Left ventricle myocardium superior (tissue), 1 donor: Measurements from ENCODE around the gene BOC. TPM values are rescaled to one million over a fixed set of nuclear protein-coding genes. Genes with fewer than 3 reads are reported as not detected.

ENCODE experiments used
- ATAC-seq: fragments of 200-7000 bp; cut with Tn5 transposase; one replicate; pipeline ENCODE4 v1.9.1; 2020; ENCODE audit warnings: mild to moderate bottlenecking, moderate library complexity
- DNase-seq: peaks from one replicate; pipeline ENCODE4 v3.0.0-alpha.2; 2020
- intact Hi-C: fragments of 100-400 bp; cut with micrococcal nuclease; formaldehyde crosslinking; loops from one replicate; pipeline ENCODE4 v1.11.0; 2022
- total RNA-seq: library from RNA; stranded (reverse); fragmentation: NEBNext Ultra II Directional; extraction: Animal tissue kit (Norgen Biotek cat#: 25700); gene quantifications from one replicate; pipeline ENCODE4 v1.2.1, GENCODE V29; 2021
- donor health status: DM: no; HTN: yes; CAD: no; lungs with severe emphysema.

The BOC gene
- total RNA-seq, 1 donor from 2014 or later: 5.5 TPM

- ATAC-seq (no peak), DNase-seq (no peak)
- intact Hi-C loops: no loop called here
Measured at GRCh38 chr3:113218681-113219045, 7.3 kb downstream of the BOC start.

GRCh38 chr3:113219605-113220300, 8.4 kb downstream of the BOC start:
- intact Hi-C loops: no loop called here
- DNase-seq (no peak), ATAC-seq (no peak)

GRCh38 chr3:113220721-113221120, 9.4 kb downstream of the BOC start:
- DNase-seq: no peak
- intact Hi-C loops: no loop called here
- ATAC-seq: no peak

- intact Hi-C loops: no loop called here
- no peak for DNase-seq
- ATAC-seq: no peak
Measured at GRCh38 chr3:113221721-113222257, 10.4 kb downstream of the BOC start.

- no peak for DNase-seq
- intact Hi-C loops: no loop called here
- no peak for ATAC-seq
Measured at GRCh38 chr3:113222451-113223086, 11.2 kb downstream of the BOC start.

DNA sequence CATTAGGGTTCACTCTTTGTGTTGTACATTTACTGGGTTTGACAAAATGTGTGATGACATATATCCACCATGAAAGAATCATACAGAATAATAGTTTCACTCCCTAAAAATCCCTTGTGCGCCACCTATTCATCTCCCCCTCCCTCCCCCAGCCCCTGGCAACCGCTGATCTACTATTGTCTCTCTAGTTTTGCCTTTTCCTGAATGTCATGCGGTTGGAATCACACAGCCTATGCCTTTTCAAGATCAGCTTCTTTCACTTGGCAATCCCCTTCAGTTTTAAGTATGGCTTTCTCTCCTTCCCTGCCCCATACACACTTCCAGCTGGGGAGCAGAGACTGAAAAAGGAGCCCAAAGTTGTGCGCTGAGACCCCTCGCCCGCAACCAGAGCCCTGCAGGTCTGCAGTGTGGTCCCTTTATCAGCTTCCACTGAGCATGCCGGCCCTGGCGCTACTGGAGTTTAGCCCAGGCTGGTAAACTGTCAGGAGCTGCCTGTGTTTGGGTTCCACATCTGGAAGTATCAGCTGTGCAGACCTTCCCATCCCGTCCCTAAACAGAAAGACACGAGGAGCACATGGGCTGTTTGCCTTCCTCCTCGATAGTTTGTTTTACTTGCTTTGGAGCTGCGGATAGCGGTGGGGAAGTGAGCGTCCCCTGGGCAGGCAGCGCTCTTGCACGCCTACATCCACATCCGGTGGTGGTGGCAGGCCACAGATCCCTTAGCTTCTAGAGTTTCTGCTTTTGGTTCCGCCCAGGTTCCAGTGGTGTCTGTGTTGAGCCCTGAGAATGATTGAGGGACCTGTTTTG, 12.3 kb downstream of the BOC start:
- DNase-seq (no peak), ATAC-seq (peak; percentile 42)
- intact Hi-C loops: no loop called here

DNA sequence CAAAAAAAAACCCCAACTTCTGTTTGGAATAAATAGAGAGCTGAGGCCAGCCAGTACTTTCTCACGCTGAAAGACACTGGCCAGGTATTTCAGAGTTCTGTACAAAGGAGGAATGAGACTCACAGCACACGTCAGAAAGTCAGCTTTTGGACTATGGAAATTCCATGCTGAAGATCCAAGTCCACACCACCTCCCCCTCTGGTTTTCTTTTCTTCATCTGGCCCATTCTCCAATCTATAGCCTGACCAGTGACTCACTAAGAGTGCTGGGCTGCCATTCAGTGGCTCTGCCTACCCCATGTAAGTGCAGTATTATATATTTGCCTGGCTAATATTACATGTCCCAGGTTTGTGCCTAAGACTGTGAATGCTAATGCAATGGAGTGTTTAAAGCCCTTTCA, 13.9 kb downstream of the BOC start:
- intact Hi-C loops: no loop called here
- ATAC-seq: no peak

DNA sequence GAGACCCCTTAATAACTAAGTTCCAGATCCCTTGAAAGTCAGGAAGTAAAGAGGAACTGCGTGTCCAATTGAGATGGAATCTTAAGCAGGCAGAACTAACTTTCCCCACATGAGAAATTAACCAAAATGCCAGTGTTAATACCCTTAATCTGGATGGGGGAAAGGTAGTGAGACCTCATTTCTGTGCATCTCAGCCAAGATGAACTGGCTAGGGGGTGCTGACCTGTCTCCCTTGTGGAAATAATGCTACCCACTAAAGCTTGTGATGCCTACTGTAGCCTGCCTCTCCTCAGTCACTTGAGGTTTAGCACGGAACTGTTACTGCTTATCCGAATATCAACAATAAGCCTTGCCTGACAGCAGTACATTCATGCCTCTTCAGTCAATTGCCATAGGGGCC, 15.1 kb downstream of the BOC start:
- DNase-seq: no peak
- no peak for ATAC-seq
- intact Hi-C loops: no loop called here

More for the DNA sequence above, 13.9 kb downstream of the BOC start:
- DNase-seq: no peak

DNA sequence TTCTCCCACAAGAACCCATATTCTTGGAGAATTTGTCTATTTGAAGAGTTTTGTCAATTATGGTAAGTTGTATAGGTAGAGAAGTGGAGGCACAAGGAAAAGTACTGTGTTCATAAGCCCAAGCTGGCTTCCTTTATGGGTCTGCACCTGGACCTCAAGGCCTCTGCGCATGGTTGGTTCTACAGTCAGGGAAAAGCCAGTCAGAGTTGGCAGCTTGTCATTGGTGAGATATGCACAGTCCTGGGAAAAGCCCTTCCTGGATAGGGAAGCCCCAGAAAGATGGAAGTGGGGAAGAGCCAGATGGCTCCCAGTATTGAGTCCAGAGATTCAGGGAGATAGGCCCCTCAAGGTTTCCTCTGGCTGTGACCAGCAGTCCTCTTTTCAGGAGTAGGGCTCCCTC, 15.8 kb downstream of the BOC start:
- intact Hi-C loops: no loop called here
- DNase-seq: no peak
- ATAC-seq: no peak

DNA sequence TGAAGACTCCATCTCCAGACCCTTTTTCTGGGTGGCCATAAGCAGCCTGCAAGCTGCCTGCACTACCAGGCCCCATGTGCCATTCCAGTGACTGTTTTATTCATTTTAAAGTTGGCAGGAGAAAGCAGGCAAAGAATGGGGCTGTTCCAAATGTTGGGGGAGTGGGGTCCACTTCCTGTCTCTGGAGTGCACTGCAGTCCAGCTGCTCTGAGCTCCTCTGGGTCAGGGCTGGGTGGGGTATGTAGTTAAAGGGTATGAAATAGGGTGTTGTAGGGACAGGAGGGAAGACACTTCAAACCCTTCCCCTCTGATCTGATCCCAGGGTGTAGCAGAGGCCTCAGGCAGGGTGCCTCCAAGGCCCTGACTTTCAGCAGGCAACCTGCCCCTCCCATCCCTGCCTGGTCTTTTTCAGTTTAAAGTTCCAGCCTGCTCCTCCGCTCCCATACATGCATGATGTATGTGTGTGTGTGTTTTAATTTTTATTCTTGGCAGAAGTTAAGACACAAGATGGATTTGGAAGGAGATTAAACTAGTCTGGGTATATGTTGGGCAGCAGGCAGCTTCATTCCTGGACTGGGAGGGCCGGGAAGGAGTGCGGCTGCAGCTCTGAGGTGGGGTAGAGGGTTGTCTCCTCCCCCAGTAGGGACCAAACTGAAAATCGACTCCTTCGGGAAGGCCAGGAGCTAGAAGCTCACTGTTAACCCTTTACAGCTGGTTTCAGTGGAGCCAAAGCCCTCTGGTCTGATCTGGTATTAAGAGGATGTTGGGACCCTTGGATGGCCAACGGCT, 17.3 kb downstream of the BOC start:
- DNase-seq (no peak), ATAC-seq (no peak)
- intact Hi-C loops: no loop called here

GRCh38 chr3:113231391-113231790, 20.0 kb downstream of the BOC start:
- intact Hi-C loops: no loop called here
- ATAC-seq (no peak), DNase-seq (no peak)

GRCh38 chr3:113231827-113232253, 20.5 kb downstream of the BOC start:
- ATAC-seq: no peak
- intact Hi-C loops: no loop called here
- DNase-seq: no peak

GRCh38 chr3:113232342-113232741, 21.0 kb downstream of the BOC start:
- intact Hi-C loops: no loop called here
- no peak for DNase-seq
- no peak for ATAC-seq

DNA sequence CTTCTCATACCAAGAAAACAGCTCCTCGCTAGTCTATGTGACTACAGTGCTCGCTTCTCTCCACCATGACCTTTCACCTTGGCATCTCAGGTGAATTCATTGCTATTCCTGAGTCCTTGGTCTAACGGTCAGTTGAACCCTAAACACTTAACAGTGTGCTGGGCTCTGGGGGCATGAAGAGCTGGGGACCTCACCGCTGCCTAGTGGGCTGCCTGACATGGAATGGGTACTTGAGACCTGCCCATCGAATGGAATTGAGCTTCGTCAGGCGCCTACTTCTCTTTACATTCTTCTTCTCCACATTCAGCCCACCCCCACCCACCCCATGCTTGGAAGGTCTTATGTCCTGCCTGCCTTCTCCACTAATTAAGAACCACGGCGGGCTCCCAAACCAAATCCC, 22.1 kb downstream of the BOC start:
- intact Hi-C loops: no loop called here
- DNase-seq (no peak), ATAC-seq (no peak)

- ATAC-seq: no peak
- DNase-seq: no peak
- intact Hi-C loops: no loop called here
Measured at GRCh38 chr3:113234028-113234427, 22.7 kb downstream of the BOC start.

DNA sequence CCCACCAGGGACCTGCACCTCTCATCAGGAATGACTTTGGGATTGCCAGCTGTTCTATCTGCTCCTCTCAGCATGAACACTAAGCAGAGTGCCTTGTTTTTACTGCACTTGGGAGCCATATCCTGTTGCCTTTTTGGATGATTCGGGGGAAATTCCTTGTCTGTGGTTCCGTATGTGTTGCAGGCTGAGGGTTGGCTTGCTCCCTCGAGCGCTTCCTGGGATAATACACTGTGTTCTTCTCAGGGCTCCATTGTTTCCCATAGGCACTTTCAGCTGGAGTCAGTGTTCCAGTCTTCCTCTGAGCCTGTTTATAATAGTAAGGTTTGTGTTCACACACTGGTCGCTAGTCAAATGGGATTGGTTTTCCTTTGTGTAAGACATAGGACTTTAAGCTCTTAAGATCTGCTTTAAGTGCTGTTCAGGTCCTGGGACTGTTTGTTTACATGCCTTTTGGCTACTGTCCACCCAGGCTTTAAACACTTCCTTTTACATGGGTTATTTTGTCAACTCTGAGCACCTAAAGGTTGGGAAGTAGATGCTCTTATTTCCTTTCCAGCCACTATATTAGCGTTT, 23.4 kb downstream of the BOC start:
- intact Hi-C loops: no loop called here
- ATAC-seq (peak; percentile 72), DNase-seq (no peak)

DNA sequence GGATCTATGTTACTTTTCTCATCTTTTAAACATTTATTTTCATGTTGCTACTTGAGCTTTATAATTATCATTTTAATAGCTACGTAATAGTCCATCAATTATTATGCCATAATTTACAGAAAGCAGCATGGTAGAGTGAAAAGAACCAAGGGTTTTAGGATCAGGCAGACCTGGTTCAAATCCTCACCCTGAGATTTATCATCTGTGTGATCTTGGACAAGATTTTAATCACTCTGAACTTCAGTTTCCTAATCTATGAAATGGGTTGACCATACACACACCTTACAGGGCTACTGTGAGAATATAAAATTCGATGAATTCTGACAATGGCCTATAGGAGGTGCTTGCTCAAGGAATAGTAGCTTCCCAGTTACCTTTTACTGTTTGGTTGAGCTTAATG, 27.1 kb downstream of the BOC start:
- ATAC-seq (no peak), DNase-seq (no peak)
- intact Hi-C loops: no loop called here

GRCh38 chr3:113240841-113241240, 29.5 kb downstream of the BOC start:
- intact Hi-C loops: no loop called here
- DNase-seq (no peak), ATAC-seq (no peak)
